OCI-LY1 (cell line): ENCODE data around the gene IL2.

Source experiments
- H2AFZ ChIP-seq: fragments of 200-600 bp; sonication (generic), shearing (Covaris generic); 2 replicates; pipeline ENCODE4 v1.6.0; 2014; ENCODE audit warnings: antibody characterized with exemption, mild to moderate bottlenecking, low read length
- H3F3A ChIP-seq: fragments of 200-600 bp; sonication (generic), shearing (Covaris generic); 2 replicates; pipeline ENCODE4 v1.6.0; 2014; ENCODE audit warnings: mild to moderate bottlenecking, antibody characterized with exemption, low read length, moderate library complexity; ENCODE audit not compliant: insufficient read depth
- H3K27ac ChIP-seq: fragments of 200-600 bp; sonication (generic); 2 replicates; pipeline ENCODE4 v1.5.1; 2014; ENCODE audit warnings: low read length, mixed run types, mild to moderate bottlenecking, low read depth; ENCODE audit not compliant: poor library complexity, severe bottlenecking
- H3K27me3 ChIP-seq: fragments of 200-600 bp; sonication (generic); 2 replicates; pipeline ENCODE4 v1.6.0; 2014; ENCODE audit warnings: antibody characterized with exemption, mild to moderate bottlenecking, low read length, moderate library complexity; ENCODE audit not compliant: insufficient read depth
- H3K36me3 ChIP-seq: fragments of 200-600 bp; sonication (generic); 2 replicates; pipeline ENCODE4 v1.6.1; 2014; ENCODE audit warnings: mild to moderate bottlenecking, antibody characterized with exemption, low read length, moderate library complexity, mixed read lengths; ENCODE audit not compliant: insufficient read depth
- H3K4me1 ChIP-seq: fragments of 200-600 bp; sonication (generic); 2 replicates; pipeline ENCODE4 v1.5.1; 2014; ENCODE audit warnings: mild to moderate bottlenecking, low read length, moderate library complexity; ENCODE audit not compliant: insufficient read depth, severe bottlenecking
- H3K4me2 ChIP-seq: fragments of 200-600 bp; sonication (generic), shearing (Covaris generic); 2 replicates; pipeline ENCODE4 v1.6.1; 2014; ENCODE audit warnings: low read length
- H3K4me3 ChIP-seq: fragments of 200-600 bp; sonication (generic); 2 replicates; pipeline ENCODE4 v1.5.1; 2014; ENCODE audit warnings: low read length, low read depth, mild to moderate bottlenecking, mixed read lengths; ENCODE audit not compliant: poor library complexity, severe bottlenecking
- H3K79me2 ChIP-seq: fragments of 200-600 bp; shearing (Covaris generic); 2 replicates; pipeline ENCODE4 v1.6.1; 2016; ENCODE audit warnings: mixed run types, low read length, mixed read lengths; ENCODE audit not compliant: insufficient read depth
- H3K9ac ChIP-seq: fragments of 200-600 bp; sonication (generic), shearing (Covaris generic); 2 replicates; pipeline ENCODE4 v1.6.1; 2014; ENCODE audit warnings: mild to moderate bottlenecking, low read length, mixed read lengths
- H3K9me2 ChIP-seq: fragments of 200-600 bp; sonication (generic), shearing (Covaris generic); 2 replicates; pipeline ENCODE4 v1.6.1; 2014; ENCODE audit warnings: low read depth, mild to moderate bottlenecking, low read length, mixed read lengths
- H3K9me3 ChIP-seq: fragments of 200-600 bp; shearing (Covaris generic); 2 replicates; pipeline ENCODE4 v1.6.1; 2014; ENCODE audit warnings: low read length, mixed read lengths
- H4K20me1 ChIP-seq: fragments of 200-600 bp; sonication (generic), shearing (Covaris generic); 2 replicates; pipeline ENCODE4 v1.6.0; 2016; ENCODE audit warnings: mild to moderate bottlenecking, low read length; ENCODE audit not compliant: insufficient read depth
- EZH2 ChIP-seq: fragments of 200-600 bp; sonication (generic), shearing (Covaris generic); IDR thresholded peaks from 2 replicates; pipeline ENCODE4 v1.8.0; 2017; ENCODE audit warnings: borderline replicate concordance, mixed run types, mild to moderate bottlenecking, antibody characterized with exemption, low read length, moderate library complexity, mixed read lengths
- TF ChIP-seq, protein P1 (sequence below): fragments of 200-600 bp; sonication (generic), shearing (Covaris generic); IDR thresholded peaks from 2 replicates; pipeline ENCODE4 v1.5.1; 2017; ENCODE audit warnings: mild to moderate bottlenecking, antibody characterized with exemption, low read length, moderate library complexity, mixed read lengths

The IL2 gene

DNA sequence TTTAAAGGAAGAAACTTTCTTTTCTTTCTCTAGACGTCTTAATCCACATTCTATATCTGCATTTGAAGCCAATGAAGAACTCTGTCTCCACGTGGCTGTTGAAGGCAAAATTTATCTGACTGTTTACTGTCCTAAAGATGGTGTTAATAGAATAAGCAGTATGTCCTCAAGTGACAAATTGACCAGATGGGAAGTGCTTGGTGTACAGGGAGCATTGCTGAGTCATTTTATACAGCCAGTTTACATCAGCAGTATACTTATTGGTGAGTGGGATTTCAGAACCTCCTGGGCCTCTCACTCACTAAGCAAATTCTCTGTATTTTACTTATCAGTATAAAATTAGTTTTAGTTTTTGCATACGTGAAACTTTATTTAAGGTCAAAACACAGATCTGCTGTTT, 44.0 kb downstream of the IL2 start:
- H3K79me2 ChIP-seq, result no peaks in the 10 kb centered on the region
- no peaks in the 10 kb centered on the region for H3K9me2 ChIP-seq
- H3K4me3 ChIP-seq, result no peak overlapping the region
- H4K20me1 ChIP-seq, result no peaks in the 10 kb centered on the region
- no peak overlapping the region for H3K27ac ChIP-seq
- no peaks in the 10 kb centered on the region for H3K36me3 ChIP-seq
- H3K4me1 ChIP-seq, result no peaks in the 10 kb centered on the region
- no peaks in the 10 kb centered on the region for H3K9me3 ChIP-seq
- no peak overlapping the region for H2AFZ ChIP-seq
- no peak overlapping the region for H3K9ac ChIP-seq
- no peaks in the 10 kb centered on the region for H3K27me3 ChIP-seq
- no peak overlapping the region for H3K4me2 ChIP-seq
- no peaks in the 10 kb centered on the region for H3F3A ChIP-seq
- TF ChIP-seq, protein P1, sequence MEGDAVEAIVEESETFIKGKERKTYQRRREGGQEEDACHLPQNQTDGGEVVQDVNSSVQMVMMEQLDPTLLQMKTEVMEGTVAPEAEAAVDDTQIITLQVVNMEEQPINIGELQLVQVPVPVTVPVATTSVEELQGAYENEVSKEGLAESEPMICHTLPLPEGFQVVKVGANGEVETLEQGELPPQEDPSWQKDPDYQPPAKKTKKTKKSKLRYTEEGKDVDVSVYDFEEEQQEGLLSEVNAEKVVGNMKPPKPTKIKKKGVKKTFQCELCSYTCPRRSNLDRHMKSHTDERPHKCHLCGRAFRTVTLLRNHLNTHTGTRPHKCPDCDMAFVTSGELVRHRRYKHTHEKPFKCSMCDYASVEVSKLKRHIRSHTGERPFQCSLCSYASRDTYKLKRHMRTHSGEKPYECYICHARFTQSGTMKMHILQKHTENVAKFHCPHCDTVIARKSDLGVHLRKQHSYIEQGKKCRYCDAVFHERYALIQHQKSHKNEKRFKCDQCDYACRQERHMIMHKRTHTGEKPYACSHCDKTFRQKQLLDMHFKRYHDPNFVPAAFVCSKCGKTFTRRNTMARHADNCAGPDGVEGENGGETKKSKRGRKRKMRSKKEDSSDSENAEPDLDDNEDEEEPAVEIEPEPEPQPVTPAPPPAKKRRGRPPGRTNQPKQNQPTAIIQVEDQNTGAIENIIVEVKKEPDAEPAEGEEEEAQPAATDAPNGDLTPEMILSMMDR, result no peak
- TF ChIP-seq EZH2, result no peak

DNA sequence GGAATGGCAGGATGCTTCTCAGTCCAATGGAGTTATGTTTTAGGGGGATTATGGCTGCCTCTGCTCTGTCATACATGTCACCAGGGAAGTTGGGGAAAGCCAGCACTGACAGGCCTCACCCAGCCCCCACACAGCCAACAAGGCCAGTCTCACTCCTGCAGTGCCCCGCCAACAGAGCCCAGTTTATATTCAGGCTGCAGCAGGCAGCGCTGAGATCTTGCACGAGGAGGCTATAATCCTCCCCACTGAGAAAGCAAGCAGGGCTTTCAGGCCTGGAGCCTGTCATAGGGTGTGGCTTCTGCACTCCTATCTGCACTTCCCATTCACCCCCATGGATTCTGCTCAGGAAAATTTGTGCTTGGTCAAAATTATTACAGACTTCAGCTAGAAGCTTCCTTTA, 52.7 kb downstream of the IL2 start:
- Histone ChIP-seq H3K36me3 (no peaks in the 10 kb centered on the region), H3F3A (no peaks in the 10 kb centered on the region), H3K4me3 (no peak overlapping the region), H3K4me2 (no peak overlapping the region), H3K27ac (no peak overlapping the region), H2AFZ (no peak overlapping the region), H3K79me2 (no peaks in the 10 kb centered on the region), H3K9ac (no peak overlapping the region), H3K9me3 (no peaks in the 10 kb centered on the region), H4K20me1 (no peaks in the 10 kb centered on the region), H3K27me3 (no peaks in the 10 kb centered on the region), H3K9me2 (no peaks in the 10 kb centered on the region), H3K4me1 (no peaks in the 10 kb centered on the region)
- TF ChIP-seq, protein P1, result no peak
- no peak for TF ChIP-seq EZH2
